NOMO-1 (cell line): ENCODE data around the gene TSGA10.

ENCODE experiments used
- DNase-seq, 2 experiments: peaks; one replicate each; lab custom pipeline; 2025; ENCODE audit not compliant: unreplicated experiment in 2 of 2; lab: John Stamatoyannopoulos, UW

The TSGA10 gene

GRCh38 chr2:98952966-98953365 is 201.8 kb downstream of the TSGA10 start:
- DNase-seq = no peak

GRCh38 chr2:98948956-98949739 is 205.6 kb downstream of the TSGA10 start:
- no peak for DNase-seq

- no peak for DNase-seq
Measured at GRCh38 chr2:98947554-98947953, 207.2 kb downstream of the TSGA10 start.
